GM19438 (cell line): ENCODE results near the gene PIAS4.
"Not testable (repeated sequence)": the region's sequence is repeated elsewhere in the genome, so short reads cannot be mapped to it uniquely, and the experiment has no call there.

Source experiments
- ATAC-seq: cut with Tn5 transposase; IDR thresholded peaks from one replicate; pipeline ENCODE4 v1.9.1; 2021; ENCODE audit warnings: low read depth; ENCODE audit not compliant: unreplicated experiment

The PIAS4 gene, protein sequence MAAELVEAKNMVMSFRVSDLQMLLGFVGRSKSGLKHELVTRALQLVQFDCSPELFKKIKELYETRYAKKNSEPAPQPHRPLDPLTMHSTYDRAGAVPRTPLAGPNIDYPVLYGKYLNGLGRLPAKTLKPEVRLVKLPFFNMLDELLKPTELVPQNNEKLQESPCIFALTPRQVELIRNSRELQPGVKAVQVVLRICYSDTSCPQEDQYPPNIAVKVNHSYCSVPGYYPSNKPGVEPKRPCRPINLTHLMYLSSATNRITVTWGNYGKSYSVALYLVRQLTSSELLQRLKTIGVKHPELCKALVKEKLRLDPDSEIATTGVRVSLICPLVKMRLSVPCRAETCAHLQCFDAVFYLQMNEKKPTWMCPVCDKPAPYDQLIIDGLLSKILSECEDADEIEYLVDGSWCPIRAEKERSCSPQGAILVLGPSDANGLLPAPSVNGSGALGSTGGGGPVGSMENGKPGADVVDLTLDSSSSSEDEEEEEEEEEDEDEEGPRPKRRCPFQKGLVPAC

DNA sequence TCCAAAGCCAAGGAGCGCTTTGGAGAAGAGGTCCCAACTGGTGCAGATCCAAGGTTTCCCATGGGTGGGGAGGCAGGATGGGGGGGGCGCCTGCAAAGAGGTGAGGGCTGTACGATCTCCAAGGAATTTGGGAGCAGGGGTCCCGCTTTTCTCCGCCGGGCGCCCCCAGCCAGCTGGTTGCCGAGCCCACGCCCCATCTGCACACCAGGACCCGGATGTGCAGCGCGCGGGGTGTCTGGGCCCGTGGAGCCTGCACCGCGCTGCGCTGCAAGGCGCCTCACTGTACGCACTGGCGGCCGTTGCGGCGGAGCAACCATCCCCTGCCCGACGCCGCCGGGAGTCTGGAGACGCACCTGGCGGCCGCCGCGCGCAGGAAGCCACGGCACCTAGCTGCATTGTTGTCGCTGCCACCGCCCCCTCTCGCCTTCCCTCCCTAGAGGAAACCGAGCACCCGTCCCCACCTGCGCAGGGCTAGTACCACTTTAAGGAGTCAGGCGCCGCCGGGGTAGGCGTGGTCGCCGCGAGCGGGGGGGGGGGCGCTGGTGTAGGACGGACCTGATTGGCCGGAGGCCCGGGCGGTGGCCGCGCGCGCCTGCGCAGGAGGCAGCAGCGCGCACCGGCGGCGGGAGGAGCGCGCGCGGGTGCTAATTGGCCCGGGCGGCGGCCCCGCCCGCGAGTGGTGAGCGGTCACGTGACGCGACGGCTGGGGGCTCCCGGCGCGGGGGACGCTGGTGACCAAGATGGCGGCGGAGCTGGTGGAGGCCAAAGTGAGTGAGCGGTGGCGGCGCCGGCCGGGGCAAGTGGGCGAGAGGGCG lies at the start of gene PIAS4:
Gene PIAS4 (plus strand): TSS at position 716 of the 815 bp plus-strand sequence. CDS start 25 bp downstream, at position 741.
- ATAC-seq = peak; percentile 76

DNA sequence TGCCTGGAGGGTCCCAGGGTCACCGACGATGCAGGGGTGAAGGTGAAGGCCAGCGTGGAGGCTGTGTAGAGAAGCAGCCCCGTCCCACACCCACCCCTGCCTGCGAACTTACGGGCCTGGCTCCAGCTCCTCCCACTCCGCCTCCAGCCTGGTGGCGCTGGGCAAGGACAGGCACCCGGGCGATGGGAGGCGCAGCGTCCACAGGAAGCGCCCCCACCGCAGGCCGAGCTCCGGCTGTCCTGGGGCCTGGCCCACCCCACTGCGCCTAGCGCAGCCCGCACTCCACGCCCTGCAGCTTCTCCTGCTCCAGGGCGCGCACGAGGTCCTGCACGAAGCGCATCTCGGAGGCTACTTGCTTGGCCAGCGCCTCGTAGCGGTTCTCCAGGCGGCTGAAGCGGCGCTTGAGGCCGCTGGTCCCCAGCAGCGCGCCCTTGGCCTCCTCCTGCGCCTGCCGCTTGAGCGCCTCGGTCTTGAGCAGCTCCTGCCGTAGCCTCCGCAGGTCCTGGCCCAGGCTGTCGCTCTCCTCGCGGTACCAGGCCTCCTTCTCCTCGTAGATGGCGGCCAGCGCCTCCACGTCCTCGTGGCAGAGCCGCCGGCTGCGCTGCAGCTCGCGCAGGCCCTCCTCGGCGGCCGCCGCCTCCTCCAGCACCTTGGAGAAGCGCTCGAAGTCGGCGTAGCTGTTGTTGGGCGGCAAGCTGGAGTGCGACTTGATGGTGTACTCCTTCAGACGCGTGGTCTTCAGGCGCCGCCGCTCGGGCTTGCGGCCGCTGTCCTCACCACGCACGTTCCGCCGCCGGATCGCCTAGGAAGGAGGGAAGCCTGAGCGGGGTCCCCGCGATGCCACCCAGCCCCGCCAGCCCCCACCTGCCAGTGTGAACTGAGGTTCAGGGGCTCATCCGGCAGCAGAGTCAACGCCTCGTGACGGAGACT lies 48.4 kb upstream of the PIAS4 start:
- no peak for ATAC-seq

GRCh38 chr19:3959766-3960131 lies 47.8 kb upstream of the PIAS4 start:
- no peak for ATAC-seq

DNA sequence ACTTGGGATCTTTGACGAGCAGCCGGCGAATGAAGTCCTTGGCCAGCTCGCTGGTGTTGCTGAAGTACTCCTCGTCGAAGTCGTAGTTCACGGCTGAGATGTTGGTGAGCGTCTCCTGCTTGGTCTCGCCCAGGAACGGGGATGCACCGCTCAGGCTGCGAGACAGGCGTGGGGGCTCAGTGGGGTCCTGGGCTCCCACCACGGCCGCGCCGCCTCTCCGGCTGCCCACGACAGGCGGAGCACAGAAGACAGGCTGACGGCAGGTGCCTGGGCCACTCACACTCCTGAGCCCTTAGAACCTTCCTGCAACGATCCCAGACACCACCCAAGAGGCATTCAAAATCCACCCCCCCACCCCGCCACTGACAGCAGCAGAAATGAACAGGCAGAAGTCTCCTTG lies 46.5 kb upstream of the PIAS4 start:
- no peak for ATAC-seq

DNA sequence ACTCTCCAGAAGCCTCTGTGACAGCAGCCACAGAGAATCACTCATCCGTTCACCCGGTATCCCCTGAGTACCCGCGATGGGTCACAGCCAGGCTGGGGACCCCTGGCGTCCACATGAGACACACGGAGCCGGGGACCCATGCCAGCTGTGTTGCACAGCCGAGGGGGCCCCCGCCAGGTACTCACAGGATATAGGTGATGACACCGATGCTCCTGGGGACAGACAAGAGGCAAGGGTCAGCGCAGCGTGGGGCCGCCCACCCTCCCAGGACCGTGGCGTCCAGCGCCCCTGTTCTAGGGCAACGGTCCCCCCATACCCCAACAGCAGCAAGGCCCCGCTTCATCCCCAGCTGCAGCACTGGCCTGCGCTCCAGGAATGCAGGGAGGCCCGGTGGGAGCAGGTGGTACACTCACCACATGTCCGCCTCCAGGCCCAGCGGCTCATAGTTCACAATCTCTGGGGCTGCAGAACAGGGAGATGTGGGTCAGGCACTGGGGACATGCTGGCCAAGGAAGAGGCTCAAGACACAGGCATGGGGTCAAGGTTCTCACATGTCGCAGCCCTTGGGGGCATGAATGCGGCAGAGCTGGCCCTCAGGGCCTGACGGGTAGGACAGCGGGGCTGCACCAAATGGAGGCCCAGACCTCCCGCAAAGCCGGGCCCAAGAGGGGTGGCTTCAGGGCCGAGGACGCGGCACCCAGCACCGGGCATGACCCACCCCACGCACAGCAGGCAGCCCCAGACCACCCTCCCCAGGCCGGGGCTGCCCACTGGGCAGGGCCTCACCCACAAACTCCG lies 43.9 kb upstream of the PIAS4 start:
- no peak for ATAC-seq

DNA sequence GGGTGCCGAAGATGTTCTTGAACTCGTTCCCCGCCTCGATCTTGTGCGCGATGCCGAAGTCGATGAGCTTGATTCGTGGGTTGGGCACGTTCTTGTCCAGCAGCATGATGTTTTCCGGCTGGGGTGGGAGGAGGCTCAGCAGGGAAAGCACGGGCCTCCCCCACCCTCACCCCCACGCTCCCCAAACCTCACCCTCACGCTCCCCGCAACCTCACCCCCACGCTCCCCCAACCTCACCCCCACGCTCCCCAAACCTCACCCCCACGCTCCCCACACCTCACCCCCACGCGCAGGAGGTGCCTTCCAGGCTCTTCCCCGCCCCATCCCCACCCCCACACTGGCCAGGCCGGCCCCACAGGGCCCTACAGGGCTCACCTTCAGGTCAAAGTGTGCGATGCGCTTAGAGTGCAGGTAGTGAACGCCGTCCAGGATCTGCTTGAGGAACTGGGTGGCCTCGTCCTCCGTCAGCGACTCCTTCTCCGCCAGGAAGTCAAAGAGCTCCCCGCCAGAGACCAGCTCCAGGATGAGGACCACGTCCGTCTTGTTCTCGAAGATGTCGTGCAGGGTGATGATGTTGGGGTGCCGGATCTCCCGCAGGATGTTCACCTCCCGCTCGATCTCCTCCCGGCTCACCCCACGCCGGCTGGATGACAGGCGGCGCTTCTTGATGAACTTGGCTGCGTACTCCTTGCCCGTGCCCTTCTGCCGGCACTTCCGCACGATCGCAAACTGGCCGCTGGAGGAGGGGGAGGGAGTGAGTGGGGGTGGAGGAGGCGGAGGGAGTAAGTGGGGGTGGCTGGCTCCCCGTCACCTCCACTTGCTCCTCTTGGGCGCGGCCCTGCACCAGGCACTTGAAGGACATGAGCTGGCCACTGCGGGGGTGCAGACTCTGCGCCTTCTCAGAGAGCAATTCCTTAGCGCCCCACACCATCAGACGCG lies 43.0 kb upstream of the PIAS4 start:
- ATAC-seq = no peak

DNA sequence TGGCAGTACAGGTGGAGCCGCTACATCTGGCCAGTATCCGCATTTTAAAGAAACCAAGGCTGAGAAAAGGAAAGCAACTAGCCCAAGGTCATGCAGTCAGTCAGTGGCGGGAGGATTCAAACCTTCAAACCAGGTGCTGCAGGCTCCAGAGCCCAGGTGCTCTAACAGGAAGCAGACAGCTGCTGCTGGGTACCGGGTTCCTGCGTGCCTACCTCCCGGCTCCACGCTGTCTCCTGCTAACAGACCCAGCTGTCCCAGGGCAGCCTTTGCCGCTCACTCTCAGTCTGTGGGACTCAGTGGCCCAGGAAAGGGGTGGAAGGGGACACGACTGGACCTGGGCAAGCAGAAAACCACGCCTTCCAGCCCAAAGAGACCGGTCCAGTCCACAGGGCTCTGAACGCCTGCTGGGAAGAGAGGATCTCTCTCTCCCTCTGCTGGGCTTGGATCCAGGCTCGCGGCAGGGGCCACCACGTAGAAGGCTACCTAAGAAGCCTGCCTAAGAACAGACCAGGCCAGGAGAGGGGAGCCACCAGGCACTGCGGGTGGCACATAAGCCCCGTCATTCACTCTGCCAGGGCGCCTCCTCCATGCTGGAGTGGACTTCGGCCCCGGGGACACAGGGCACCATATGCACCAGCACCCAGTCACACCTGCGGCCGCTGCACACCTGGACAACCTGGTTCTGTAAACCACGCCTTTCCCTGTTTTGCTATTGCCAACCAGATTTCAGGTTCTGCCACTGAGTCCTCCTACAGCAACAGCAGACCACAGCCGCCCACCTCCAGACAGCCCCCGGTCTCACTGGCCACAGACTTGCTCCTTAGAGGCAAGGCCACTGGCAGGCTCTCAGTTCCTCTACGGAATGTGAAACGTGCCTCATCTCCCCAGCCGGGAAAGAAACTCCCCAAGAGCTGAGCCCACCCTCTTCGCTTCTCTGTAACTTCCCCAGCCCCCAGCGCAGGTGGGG lies 41.2 kb upstream of the PIAS4 start:
- ATAC-seq = no peak

DNA sequence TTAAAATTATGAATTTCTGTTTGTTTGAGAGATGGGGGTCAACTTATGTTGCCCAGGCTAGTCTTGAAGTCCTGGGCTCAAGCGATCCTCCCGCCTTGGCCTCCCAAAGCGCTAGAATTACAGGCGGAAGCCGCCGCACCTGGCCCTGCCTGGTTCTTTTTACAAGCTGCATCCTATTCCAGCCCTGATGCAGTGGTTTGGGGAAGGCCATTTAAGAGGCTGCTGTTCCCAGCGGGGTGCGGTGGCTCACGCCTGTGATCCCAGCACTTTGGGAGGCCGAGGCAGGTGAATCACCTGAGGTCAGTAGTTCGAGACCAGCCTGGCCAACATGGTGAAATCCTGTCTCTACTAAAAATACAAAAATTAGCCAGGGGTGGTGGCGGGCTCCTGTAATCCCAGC lies 39.6 kb upstream of the PIAS4 start:
- not testable (repeated sequence) for ATAC-seq

DNA sequence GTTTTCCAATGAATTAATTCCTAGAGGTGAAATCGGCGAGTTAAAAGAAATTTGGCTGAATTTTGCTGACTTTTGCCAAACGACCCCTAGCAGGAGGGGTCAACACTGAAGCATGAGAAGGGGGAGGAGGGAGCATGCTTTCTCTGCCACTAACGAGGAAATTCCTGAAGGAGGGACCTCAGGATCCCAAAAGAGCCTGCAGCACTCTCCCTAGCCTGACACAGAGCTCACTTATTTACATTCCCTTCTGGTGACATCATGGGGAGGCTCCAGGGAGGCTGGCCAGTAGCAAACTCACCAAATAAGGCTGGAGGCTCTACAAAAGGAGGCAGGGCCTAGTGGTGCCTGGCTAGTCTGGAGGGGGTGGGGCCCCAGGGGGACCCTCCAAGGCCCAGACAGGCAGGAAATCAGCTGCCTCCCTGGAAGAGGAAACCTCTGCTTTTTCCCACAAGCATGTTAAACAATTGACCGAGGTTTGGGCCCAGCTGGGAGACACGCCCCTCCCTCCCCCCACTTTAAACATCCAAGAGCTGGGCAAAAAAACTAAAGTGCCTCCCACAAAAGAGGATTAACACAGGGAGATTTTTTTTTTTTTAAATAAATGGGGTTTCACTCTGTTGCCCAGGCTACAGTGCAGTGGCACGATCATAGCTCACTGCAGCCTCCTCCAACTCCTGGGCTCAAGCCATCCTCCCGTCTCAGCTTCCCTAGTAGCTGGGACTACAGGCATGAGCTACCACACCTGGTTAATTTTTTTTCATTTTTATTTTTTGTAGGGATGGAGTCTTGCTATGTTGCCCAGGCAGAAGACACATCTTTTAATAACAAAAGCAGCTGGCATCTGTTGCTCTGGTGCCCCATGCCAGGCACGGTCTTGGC lies 38.7 kb upstream of the PIAS4 start:
- no peak for ATAC-seq

DNA sequence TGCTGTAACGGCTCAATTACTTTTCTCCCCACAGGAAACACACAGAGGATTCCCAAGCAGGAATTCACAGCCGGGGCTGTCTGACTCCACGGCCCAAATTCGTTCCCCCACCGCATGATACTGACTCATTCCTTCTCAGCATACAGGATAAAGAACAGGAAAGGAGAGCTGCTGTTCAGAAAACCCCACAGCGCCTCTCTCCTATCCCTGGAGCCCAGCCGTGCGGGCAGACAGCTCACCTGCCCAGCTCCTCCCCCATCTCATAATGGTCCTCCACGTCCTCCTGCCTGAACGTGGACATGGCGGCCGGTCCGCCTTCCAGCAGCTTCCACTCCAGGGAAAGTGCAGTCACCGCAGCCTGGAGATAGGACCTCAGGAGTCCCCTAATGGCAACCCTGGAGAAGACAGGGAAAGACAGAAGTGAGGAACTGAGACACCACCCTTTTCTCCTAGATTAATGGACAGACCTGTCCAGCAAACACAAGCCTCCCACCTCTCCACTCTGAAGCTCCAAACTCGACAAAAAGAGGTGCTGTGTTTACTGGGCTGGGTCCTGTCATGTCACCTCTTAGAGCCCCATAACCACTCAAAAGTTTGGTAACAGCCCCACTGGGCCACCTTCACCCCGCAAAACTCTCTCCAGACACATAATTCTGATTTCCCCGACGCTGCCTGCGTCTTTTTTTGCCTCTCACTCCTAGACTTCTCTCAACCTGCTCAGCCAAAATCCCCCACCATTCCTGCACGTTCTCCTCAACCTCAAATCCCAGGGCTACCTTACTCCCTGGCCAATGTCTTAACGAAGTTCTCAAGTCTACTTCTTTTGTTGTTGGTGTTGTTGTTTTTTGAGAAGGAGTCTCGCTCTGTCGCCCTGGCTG lies 37.9 kb upstream of the PIAS4 start:
- no peak for ATAC-seq

DNA sequence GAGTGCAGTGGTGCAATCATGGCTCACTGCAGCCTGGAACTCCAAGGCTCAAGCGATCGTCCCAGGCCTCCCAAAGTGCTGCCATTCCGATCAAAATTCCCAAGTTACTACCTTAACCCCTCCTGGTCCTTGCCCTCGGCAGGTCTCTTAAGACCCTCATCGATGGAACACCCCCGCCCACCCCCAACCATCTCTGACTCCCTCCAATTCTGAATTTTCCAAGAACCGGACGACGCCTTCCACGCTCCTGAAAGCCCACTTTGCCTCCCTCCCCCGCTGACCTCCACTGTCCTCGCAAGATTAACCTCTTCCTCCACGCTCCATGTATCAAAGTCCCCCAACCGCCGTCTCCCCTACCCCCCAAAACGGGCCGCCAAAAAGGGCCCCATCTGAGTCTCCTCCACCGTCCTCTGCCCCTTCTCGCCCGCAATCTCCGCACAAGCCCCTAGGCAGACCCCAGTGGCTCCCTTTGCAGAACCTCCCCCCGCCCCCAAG lies 37.2 kb upstream of the PIAS4 start:
- ATAC-seq = no peak

- peak; percentile 82 for ATAC-seq
These were observed 36.5 kb upstream of the PIAS4 start, which contains the start of gene DAPK3 for GRCh38 chr19:3970808-3971598. Gene DAPK3, minus strand, starts transcription at chr19:3971099. Its CDS starts 1,364 bp downstream, at chr19:3969735.

- ATAC-seq = no peak
These were observed 32.4 kb upstream of the PIAS4 start for GRCh38 chr19:3975144-3975543.

GRCh38 chr19:3975637-3976087 lies 31.9 kb upstream of the PIAS4 start:
- ATAC-seq = no peak
